SK-N-SH (cell line): ENCODE data around the gene TRIP6. TPM values are rescaled to one million over a fixed set of nuclear protein-coding genes. Genes with fewer than 3 reads are reported as not detected.
A peak's percentile ranks its signal among the peaks of the same experiment; 100 is the strongest.

ENCODE experiments used
- CTCF ChIA-PET: fragments of 300-600, 350-600 bp; formaldehyde crosslinking; extraction: SDS; loops from one replicate; lab custom pipeline; 2021; lab: Yijun Ruan, JAX
- POLR2A ChIA-PET: fragments of 350-600 bp; sonication (Branson Sonifier 250); formaldehyde crosslinking; extraction: SDS; loops from one replicate; lab custom pipeline; 2020; ENCODE audit warnings: antibody characterized with exemption, inconsistent platforms; lab: Yijun Ruan, JAX
- DNase-seq: peaks from one replicate; pipeline ENCODE4 v3.0.0; 2012
- H2AFZ ChIP-seq: fragments of 200-600 bp; sonication (generic); 2 replicates; pipeline ENCODE4 v1.8.1; 2016; ENCODE audit warnings: antibody characterized with exemption, mild to moderate bottlenecking, low read depth
- H3F3A ChIP-seq: fragments of 200-600 bp; sonication (generic); replicated peaks from 2 replicates; pipeline ENCODE3; 2016; ENCODE audit warnings: antibody characterized with exemption, mild to moderate bottlenecking; ENCODE audit not compliant: insufficient read depth
- H3K27ac ChIP-seq, 2 experiments: fragments of 200-500 bp in 1 of 2; fragments of 200-600 bp in 1 of 2; sonication (Bioruptor generic) in 1 of 2; sonication (generic), shearing (Covaris generic) in 1 of 2; 2 replicates each; pipeline versions ENCODE4 v1.5.1 to v1.6.1; 2014 to 2016; ENCODE audit warnings: low read depth in 2 of 2, inconsistent platforms in 1 of 2, low read length in 1 of 2, mild to moderate bottlenecking in 1 of 2, mixed read lengths in 1 of 2
- H3K27me3 ChIP-seq: fragments of 200-600 bp; sonication (generic), shearing (Covaris generic); 2 replicates; pipeline ENCODE4 v1.6.1; 2016; ENCODE audit warnings: mixed run types; ENCODE audit not compliant: insufficient read depth
- H3K36me3 ChIP-seq, 2 experiments: fragments of 200-500 bp in 1 of 2; fragments of 200-600 bp in 1 of 2; sonication (Bioruptor generic) in 1 of 2; sonication (generic) in 1 of 2; replicated peaks in 1 of 2; 2 replicates each; pipeline versions ENCODE3 to v1.5.1; 2014 to 2016; ENCODE audit warnings: low read length in 1 of 2, mild to moderate bottlenecking in 1 of 2; ENCODE audit not compliant: insufficient read depth in 2 of 2, control insufficient read depth in 1 of 2
- H3K4me1 ChIP-seq, 2 experiments: fragments of 200-500 bp in 1 of 2; fragments of 200-600 bp in 1 of 2; sonication (Bioruptor generic) in 1 of 2; sonication (generic), shearing (Covaris generic) in 1 of 2; 2 replicates each; pipeline versions ENCODE4 v1.5.1 to v1.6.1; 2014 to 2016; ENCODE audit warnings: low read depth in 1 of 2, low read length in 1 of 2, mixed run types in 1 of 2; ENCODE audit not compliant: insufficient read depth in 2 of 2, control insufficient read depth in 1 of 2
- H3K4me2 ChIP-seq: fragments of 200-600 bp; sonication (generic), shearing (Covaris generic); 2 replicates; pipeline ENCODE4 v1.6.1; 2017; ENCODE audit warnings: mixed run types
- H3K4me3 ChIP-seq, 2 experiments: fragments of 200-500 bp in 1 of 2; fragments of 200-600 bp in 1 of 2; sonication (Bioruptor generic) in 1 of 2; sonication (generic), shearing (Covaris generic) in 1 of 2; 2 replicates each; pipeline versions ENCODE4 v1.5.1 to v1.8.1; 2014 to 2016; ENCODE audit warnings: low read depth in 2 of 2, inconsistent platforms in 1 of 2, low read length in 1 of 2, mild to moderate bottlenecking in 1 of 2, mixed read lengths in 1 of 2, moderate library complexity in 1 of 2
- H3K79me2 ChIP-seq: fragments of 200-600 bp; sonication (generic); 2 replicates; pipeline ENCODE4 v1.8.1; 2017; ENCODE audit warnings: mild to moderate bottlenecking; ENCODE audit not compliant: insufficient read depth
- H3K9ac ChIP-seq: fragments of 200-600 bp; sonication (generic); 2 replicates; pipeline ENCODE4 v1.6.1; 2017; ENCODE audit warnings: mixed run types
- H3K9me2 ChIP-seq: fragments of 200-600 bp; sonication (generic); 2 replicates; pipeline ENCODE4 v1.6.1; 2017; ENCODE audit warnings: mixed run types
- H3K9me3 ChIP-seq: fragments of 200-600 bp; sonication (generic); 2 replicates; pipeline ENCODE4 v1.6.1; 2017; ENCODE audit warnings: mixed run types, mild to moderate bottlenecking, moderate library complexity
- H4K20me1 ChIP-seq: fragments of 200-600 bp; sonication (generic); 2 replicates; pipeline ENCODE4 v1.6.1; 2017; ENCODE audit warnings: mild to moderate bottlenecking, mixed run types; ENCODE audit not compliant: insufficient read depth
- CTCF ChIP-seq: fragments of 200-600 bp; sonication (generic); IDR thresholded peaks from 2 replicates; pipeline ENCODE4 v1.6.1; 2017; ENCODE audit warnings: antibody characterized with exemption, mild to moderate bottlenecking, moderate library complexity
- ELF1 ChIP-seq: IDR thresholded peaks from 2 replicates; pipeline ENCODE4 v1.4.0; 2012
- FOSL2 ChIP-seq: IDR thresholded peaks from 2 replicates; pipeline ENCODE4 v1.4.0; 2012; ENCODE audit warnings: low read depth, mild to moderate bottlenecking, moderate library complexity, borderline replicate concordance
- FOXJ3 ChIP-seq: sonication (generic); formaldehyde crosslinking; IDR thresholded peaks from 2 replicates; pipeline ENCODE4 v1.5.1; 2020; ENCODE audit warnings: mild to moderate bottlenecking, missing genetic modification reagents
- GABPA ChIP-seq: IDR thresholded peaks from 2 replicates; pipeline ENCODE4 v1.4.0; 2012; ENCODE audit warnings: low read depth, mild to moderate bottlenecking
- MXI1 ChIP-seq: IDR thresholded peaks from 2 replicates; pipeline ENCODE4 v1.6.1; 2012; ENCODE audit warnings: mild to moderate bottlenecking, low read depth, low read length, improper control_type of control experiment
- NFIC ChIP-seq: IDR thresholded peaks from 2 replicates; pipeline ENCODE4 v1.4.0; 2012; ENCODE audit warnings: borderline replicate concordance
- NRF1 ChIP-seq: IDR thresholded peaks from 2 replicates; pipeline ENCODE4 v1.6.1; 2012; ENCODE audit warnings: low read depth, mild to moderate bottlenecking, low read length
- RAD21 ChIP-seq: IDR thresholded peaks from 2 replicates; pipeline ENCODE4 v1.6.1; 2012; ENCODE audit warnings: mild to moderate bottlenecking, low read length
- RCOR1 ChIP-seq: fragments of 150-350 bp; IDR thresholded peaks from 2 replicates; pipeline ENCODE4 v1.6.1; 2017; ENCODE audit warnings: antibody characterized with exemption, low read length
- RFX5 ChIP-seq: IDR thresholded peaks from 2 replicates; pipeline ENCODE4 v1.6.1; 2012; ENCODE audit warnings: mild to moderate bottlenecking, improper control_type of control experiment, low read length
- SIN3A ChIP-seq: IDR thresholded peaks from 2 replicates; pipeline ENCODE4 v1.6.1; 2012; ENCODE audit warnings: low read depth, mild to moderate bottlenecking, low read length, moderate library complexity, borderline replicate concordance
- SMC3 ChIP-seq: IDR thresholded peaks from 2 replicates; pipeline ENCODE4 v1.6.1; 2012; ENCODE audit warnings: low read depth, low read length, improper control_type of control experiment
- TAF1 ChIP-seq: IDR thresholded peaks from 2 replicates; pipeline ENCODE4 v1.6.1; 2012; ENCODE audit warnings: low read depth, mild to moderate bottlenecking, low read length, moderate library complexity, borderline replicate concordance
- TCF12 ChIP-seq: IDR thresholded peaks from 2 replicates; pipeline ENCODE4 v1.4.0; 2012
- TEAD4 ChIP-seq: IDR thresholded peaks from 2 replicates; pipeline ENCODE4 v1.4.0; 2012; ENCODE audit warnings: mild to moderate bottlenecking, borderline replicate concordance; ENCODE audit not compliant: insufficient read depth
- USF1 ChIP-seq: IDR thresholded peaks from 2 replicates; pipeline ENCODE4 v1.4.0; 2012; ENCODE audit warnings: low read depth, borderline replicate concordance
- WGBS: methylation state at CpG from one replicate; pipeline ENCODE4 v1.1.6; 2017; ENCODE audit warnings: low lambda C conversion rate; 5-methylcytosine and 5-hydroxymethylcytosine counted together
- polyA plus RNA-seq, 3 experiments: library from polyadenylated mRNA; depleted of rRNA; stranded (reverse); fragments of >200 nt; gene quantifications; 2 replicates each; pipeline ENCODE4 v1.2.3, GENCODE V29; 2012
- TF ChIP-seq, protein P1 (sequence below): fragments of 150-350 bp; IDR thresholded peaks from 2 replicates; pipeline ENCODE4 v1.6.1; 2016; ENCODE audit warnings: mild to moderate bottlenecking, low read depth, low read length

The TRIP6 gene
- polyA plus RNA-seq, 1 of the 3 experiments (the other 2 are of a cell fraction): 6.5 TPM

GRCh38 chr7:100830396-100830795, 36.8 kb upstream of the TRIP6 start:
- H3K27me3 ChIP-seq: no peaks in the 10 kb centered on the region
- peaks cover 16% of the 10 kb centered on the region for H3K79me2 ChIP-seq
- H3K27ac ChIP-seq: no peak overlapping the region
- H3K4me1 ChIP-seq: peaks cover 4 to 13% of the 10 kb centered on the region in 2 experiments; a peak in 2 of 4 replicates
- CTCF ChIA-PET: interaction anchor here (1.0 to 17.1 kb wide), 5 partner anchors 14 to 105 kb away, joined by 3 to 220 read pairs (median 24); partner anchors contain the start of gene SLC12A9
- no peaks in the 10 kb centered on the region for H3K9me2 ChIP-seq
- H3K9ac ChIP-seq: no peak overlapping the region
- H3F3A ChIP-seq: peaks cover 5% of the 10 kb centered on the region
- H3K36me3 ChIP-seq: no peaks in the 10 kb centered on the region
- POLR2A ChIA-PET: no interaction called here
- H3K4me2 ChIP-seq: no peak overlapping the region
- DNase-seq: peak; percentile 3
- H3K4me3 ChIP-seq: no peak overlapping the region
- H4K20me1 ChIP-seq: peaks cover 9% of the 10 kb centered on the region
- TF ChIP-seq NFIC (no peak), SIN3A (no peak), FOSL2 (no peak), NRF1 (no peak), USF1 (no peak), TEAD4 (no peak), SMC3 (no peak), RCOR1 (no peak), RAD21 (no peak), TCF12 (no peak), CTCF (no peak), ELF1 (no peak), TAF1 (no peak)
- no peak overlapping the region for H2AFZ ChIP-seq
- H3K9me3 ChIP-seq: no peaks in the 10 kb centered on the region
- WGBS: 79% methylated on average over 4 of the region's 4 CpGs

- H3F3A ChIP-seq: no peaks in the 10 kb centered on the region
- ChIA-PET CTCF (interaction anchor here (0.6 to 17.1 kb wide), 7 partner anchors 15 to 403 kb away, joined by 3 to 220 read pairs (median 10); partner anchors contain the start of genes POP7, SLC12A9 and ZCWPW1), POLR2A (no interaction called here)
- no peak overlapping the region for H3K9ac ChIP-seq
- no peak for DNase-seq
- H3K4me2 ChIP-seq: no peak overlapping the region
- no peak overlapping the region for H3K27ac ChIP-seq
- H4K20me1 ChIP-seq: no peaks in the 10 kb centered on the region
- H3K9me2 ChIP-seq: no peaks in the 10 kb centered on the region
- no peaks in the 10 kb centered on the region for H3K36me3 ChIP-seq
- no peak overlapping the region for H2AFZ ChIP-seq
- H3K9me3 ChIP-seq: no peaks in the 10 kb centered on the region
- WGBS: 69% methylated on average over 5 of the region's 5 CpGs
- H3K79me2 ChIP-seq: no peaks in the 10 kb centered on the region
- H3K4me1 ChIP-seq: peaks cover 0 to 2% of the 10 kb centered on the region in 2 experiments; a peak in 1 of 4 replicates
- H3K4me3 ChIP-seq: no peak overlapping the region
- no peaks in the 10 kb centered on the region for H3K27me3 ChIP-seq
- no peak for TF ChIP-seq TEAD4
- TF ChIP-seq FOSL2: no peak
- no peak for TF ChIP-seq FOXJ3 (CRISPR knock-in tag)
- TF ChIP-seq RFX5: no peak
- no peak for TF ChIP-seq RCOR1
- TF ChIP-seq TAF1: no peak
- no peak for TF ChIP-seq SIN3A
- TF ChIP-seq USF1: no peak
- TF ChIP-seq MXI1: no peak
- TF ChIP-seq GABPA: no peak
- no peak for TF ChIP-seq RAD21
- TF ChIP-seq, protein P1, sequence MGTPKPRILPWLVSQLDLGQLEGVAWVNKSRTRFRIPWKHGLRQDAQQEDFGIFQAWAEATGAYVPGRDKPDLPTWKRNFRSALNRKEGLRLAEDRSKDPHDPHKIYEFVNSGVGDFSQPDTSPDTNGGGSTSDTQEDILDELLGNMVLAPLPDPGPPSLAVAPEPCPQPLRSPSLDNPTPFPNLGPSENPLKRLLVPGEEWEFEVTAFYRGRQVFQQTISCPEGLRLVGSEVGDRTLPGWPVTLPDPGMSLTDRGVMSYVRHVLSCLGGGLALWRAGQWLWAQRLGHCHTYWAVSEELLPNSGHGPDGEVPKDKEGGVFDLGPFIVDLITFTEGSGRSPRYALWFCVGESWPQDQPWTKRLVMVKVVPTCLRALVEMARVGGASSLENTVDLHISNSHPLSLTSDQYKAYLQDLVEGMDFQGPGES: no peak
- TF ChIP-seq NFIC: no peak
- TF ChIP-seq SMC3: no peak
- TF ChIP-seq, all 33 proteins: peak for 0
Observed at GRCh38 chr7:100832281-100832633, 34.9 kb upstream of the TRIP6 start.
